Muscle layer of duodenum (tissue), 2 donors: ENCODE results near the gene ANKRD16.

Experiments used
- H3K27ac ChIP-seq: one replicate; pipeline ENCODE4 v1.7.0; 2013; ENCODE audit warnings: mild to moderate bottlenecking, low read length
- H3K27me3 ChIP-seq: one replicate; pipeline ENCODE4 v1.7.0; 2013; ENCODE audit warnings: low read depth, mild to moderate bottlenecking, control low read depth, low read length
- H3K36me3 ChIP-seq, 2 donors: one replicate each; pipeline ENCODE4 v1.7.0; 2013; ENCODE audit warnings: low read length in 2 of 2, control low read depth in 1 of 2, mild to moderate bottlenecking in 1 of 2; ENCODE audit not compliant: insufficient read depth in 2 of 2, control insufficient read depth in 1 of 2
- H3K4me1 ChIP-seq, 2 donors: one replicate each; pipeline ENCODE4 v1.7.0; 2013; ENCODE audit warnings: low read length in 2 of 2, mild to moderate bottlenecking in 2 of 2, control low read depth in 1 of 2, moderate library complexity in 1 of 2; ENCODE audit not compliant: insufficient read depth in 2 of 2, control insufficient read depth in 1 of 2
- H3K4me3 ChIP-seq, 2 donors: one replicate each; pipeline ENCODE4 v1.7.0; 2013; ENCODE audit warnings: low read length in 2 of 2, low read depth in 1 of 2, mild to moderate bottlenecking in 1 of 2
- H3K9me3 ChIP-seq, 2 donors: one replicate each; pipeline ENCODE4 v1.7.0; 2013; ENCODE audit warnings: low read length in 2 of 2, control low read depth in 1 of 2, mild to moderate bottlenecking in 1 of 2; ENCODE audit not compliant: control insufficient read depth in 1 of 2
- donor health status: healthy.

Gene ANKRD16

DNA sequence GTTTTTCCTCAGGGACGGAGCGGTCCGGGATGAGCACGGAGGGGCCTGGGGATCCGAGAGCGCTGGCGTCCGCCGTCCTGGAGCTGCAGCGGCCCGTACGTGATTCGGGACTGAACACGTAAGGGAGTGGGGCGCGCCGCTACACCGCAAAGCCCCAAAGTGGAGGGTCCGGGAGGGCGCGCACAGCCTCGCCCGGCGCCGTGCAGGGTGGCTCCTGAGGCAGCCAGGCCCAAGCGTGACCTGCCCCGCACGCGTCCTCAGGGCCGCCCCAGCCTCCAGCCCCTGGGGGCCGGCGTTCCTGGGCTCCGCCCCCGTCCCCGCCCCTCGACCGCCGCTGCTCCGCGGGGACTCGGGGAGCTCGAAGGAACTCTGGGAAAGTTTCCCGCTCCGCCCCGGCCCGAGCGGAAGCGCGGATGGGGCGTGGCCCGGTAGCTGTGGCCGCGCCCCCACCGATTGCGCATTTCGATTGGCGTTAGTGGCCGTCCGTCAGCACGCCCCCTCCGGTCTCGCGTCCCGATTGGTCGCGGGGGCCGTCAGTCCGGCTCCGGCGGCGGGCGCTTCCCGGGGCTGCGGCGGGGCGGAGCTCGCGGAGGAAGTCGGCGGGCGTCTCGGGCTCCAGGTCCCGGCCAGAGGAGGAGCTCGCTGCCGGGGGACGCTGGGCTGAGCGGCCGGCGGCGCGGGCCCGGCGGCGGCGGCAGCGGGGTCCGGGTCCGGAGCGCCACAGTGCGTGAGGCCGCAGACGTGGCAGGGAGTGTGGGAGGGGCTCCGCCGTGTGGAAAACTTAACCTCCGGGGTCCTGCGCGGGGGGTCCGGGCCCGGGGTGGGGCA is at the start of gene ANKRD16, which contains the start of gene FBH1:
Gene ANKRD16 (minus strand): TSS at position 270 of the 828 bp plus-strand sequence. CDS start 539 bp downstream, outside the sequence.
Gene FBH1 (plus strand): TSS at position 620 of the 828 bp plus-strand sequence. CDS start 103 bp downstream, at position 723.
- peak within 1 kb of the TSS; percentile 75 to 87 for H3K4me3 ChIP-seq
- no peaks in the 10 kb centered on the region for H3K27me3 ChIP-seq
- H3K27ac ChIP-seq, result peak within 1 kb of the TSS; percentile 54
- peaks cover 1 to 7% of the 10 kb centered on the region in 2 donors for H3K36me3 ChIP-seq
- no peaks in the 10 kb centered on the region for H3K9me3 ChIP-seq
- H3K4me1 ChIP-seq, result peaks cover 14 to 36% of the 10 kb centered on the region in 2 donors

GRCh38 chr10:5938291-5938690 is 48.6 kb upstream of the ANKRD16 start:
- peaks cover under 1 to 1% of the 10 kb centered on the region in 2 donors for H3K4me1 ChIP-seq
- H3K27me3 ChIP-seq, result no peaks in the 10 kb centered on the region
- no peak overlapping the region for H3K4me3 ChIP-seq
- H3K36me3 ChIP-seq, result peaks cover 34 to 35% of the 10 kb centered on the region in 2 donors
- no peaks in the 10 kb centered on the region for H3K9me3 ChIP-seq
- no peak overlapping the region for H3K27ac ChIP-seq

DNA sequence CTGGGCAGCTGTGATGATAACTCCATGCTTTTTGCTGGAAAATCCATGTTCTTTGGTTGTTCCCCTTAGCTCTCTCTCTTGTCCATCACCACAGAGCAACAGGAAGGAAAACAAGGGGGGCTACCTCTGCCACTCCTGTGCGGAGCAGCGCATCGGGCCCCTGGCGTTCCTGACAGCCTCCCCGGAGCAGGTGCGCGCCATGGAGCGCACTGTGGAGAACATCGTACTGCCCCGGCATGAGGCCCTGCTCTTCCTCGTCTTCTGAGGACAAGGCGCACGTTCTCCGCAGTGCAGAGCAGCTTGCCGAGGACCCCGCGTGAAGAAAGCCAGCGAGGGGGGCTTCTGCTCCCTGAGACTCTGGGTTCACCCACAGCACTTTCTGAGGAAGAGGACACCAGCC is 47.3 kb upstream of the ANKRD16 start:
- Histone ChIP-seq H3K27ac (no peak overlapping the region), H3K27me3 (no peaks in the 10 kb centered on the region), H3K36me3 (peaks cover 35 to 42% of the 10 kb centered on the region in 2 donors), H3K9me3 (no peaks in the 10 kb centered on the region), H3K4me3 (no peak overlapping the region), H3K4me1 (no peaks in the 10 kb centered on the region)

DNA sequence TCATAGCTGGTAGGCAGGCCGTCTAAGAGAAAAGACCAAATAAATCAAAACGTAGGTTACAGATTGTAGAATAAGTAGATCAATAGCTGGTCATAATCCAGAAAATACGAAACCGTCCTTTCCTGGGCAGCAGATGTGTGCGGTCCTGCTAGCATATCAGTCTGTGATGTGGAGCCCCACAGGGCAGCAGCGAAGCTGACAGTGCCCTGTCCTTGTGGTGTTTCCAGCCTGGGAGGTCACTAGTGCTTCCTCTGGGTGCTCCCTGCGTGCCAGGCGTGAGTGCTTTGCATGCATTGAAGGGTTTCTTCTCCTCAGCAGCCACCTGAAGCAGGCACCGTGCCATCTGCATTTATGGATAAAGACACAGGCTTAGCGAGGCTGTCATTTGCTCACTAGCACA is 45.9 kb upstream of the ANKRD16 start:
- Histone ChIP-seq H3K4me3 (no peak overlapping the region), H3K36me3 (peaks cover 35 to 52% of the 10 kb centered on the region in 2 donors), H3K27me3 (no peaks in the 10 kb centered on the region), H3K9me3 (no peaks in the 10 kb centered on the region), H3K4me1 (no peaks in the 10 kb centered on the region), H3K27ac (no peak overlapping the region)

DNA sequence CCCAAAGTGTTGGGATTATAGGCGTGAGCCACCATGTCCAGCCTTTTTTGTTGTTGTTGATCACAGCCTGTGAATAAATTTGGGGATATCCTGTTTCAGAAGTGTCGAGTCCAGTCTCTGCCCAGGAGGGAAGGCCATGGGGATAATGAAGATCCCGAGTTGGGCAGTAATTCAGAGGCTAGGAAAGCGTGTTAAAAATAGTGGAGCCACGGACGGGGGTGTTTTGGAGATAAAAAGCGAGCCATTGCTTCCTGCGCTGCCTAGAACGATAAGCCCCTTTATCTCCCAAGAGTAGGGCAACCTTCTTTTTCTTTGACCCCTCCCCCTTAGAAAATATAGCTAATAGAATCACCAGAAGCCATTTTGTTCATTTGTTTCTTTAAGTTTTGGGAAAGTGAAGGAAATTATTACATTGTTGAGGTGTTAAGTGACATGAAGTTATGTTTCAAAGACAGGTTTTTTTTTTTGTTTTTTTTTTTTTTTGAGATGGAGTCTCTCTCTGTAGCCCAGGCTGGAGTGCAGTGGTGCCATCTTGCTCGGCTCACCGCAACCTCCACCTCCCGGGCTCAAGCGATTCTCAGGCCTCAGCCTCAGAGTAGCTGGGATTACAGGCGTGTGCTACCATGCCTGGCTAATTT is 44.3 kb upstream of the ANKRD16 start:
- Histone ChIP-seq H3K27ac (no peak overlapping the region), H3K9me3 (no peaks in the 10 kb centered on the region), H3K4me3 (no peak overlapping the region), H3K4me1 (no peaks in the 10 kb centered on the region), H3K36me3 (peaks cover 43 to 68% of the 10 kb centered on the region in 2 donors), H3K27me3 (no peaks in the 10 kb centered on the region)

DNA sequence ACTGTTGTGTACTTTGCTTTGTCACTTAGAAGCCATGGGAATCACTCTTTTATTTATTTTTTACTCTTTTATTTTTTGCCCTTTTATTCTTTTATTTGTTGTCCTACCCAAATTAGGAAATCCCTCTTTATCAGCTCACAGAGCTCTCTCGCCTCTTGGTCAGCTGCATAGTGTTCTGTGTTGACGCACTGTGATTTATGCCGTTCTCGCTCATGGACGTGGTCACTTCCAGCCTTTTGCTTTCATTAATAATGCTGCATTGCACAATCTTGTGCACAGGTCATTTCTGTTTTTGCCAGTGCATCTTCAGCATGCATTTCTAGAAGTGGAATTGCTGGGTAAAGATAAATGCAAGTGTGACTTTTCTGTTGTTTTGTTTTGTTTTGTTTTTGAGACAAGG is 42.7 kb upstream of the ANKRD16 start:
- no peaks in the 10 kb centered on the region for H3K9me3 ChIP-seq
- no peak overlapping the region for H3K27ac ChIP-seq
- no peaks in the 10 kb centered on the region for H3K27me3 ChIP-seq
- H3K4me1 ChIP-seq, result no peaks in the 10 kb centered on the region
- H3K36me3 ChIP-seq, result peaks cover 41 to 69% of the 10 kb centered on the region in 2 donors
- no peak overlapping the region for H3K4me3 ChIP-seq

GRCh38 chr10:5930272-5930671 is 40.6 kb upstream of the ANKRD16 start:
- Histone ChIP-seq H3K27me3 (no peaks in the 10 kb centered on the region), H3K27ac (no peak overlapping the region), H3K4me1 (no peaks in the 10 kb centered on the region), H3K9me3 (no peaks in the 10 kb centered on the region), H3K4me3 (no peak overlapping the region), H3K36me3 (peaks cover 37 to 69% of the 10 kb centered on the region in 2 donors)

GRCh38 chr10:5929442-5929841 is 39.7 kb upstream of the ANKRD16 start:
- Histone ChIP-seq H3K9me3 (no peaks in the 10 kb centered on the region), H3K36me3 (peaks cover 39 to 73% of the 10 kb centered on the region in 2 donors), H3K27ac (no peak overlapping the region)

GRCh38 chr10:5927306-5927705 is 37.6 kb upstream of the ANKRD16 start:
- H3K27me3 ChIP-seq, result no peaks in the 10 kb centered on the region
- peaks cover 57 to 87% of the 10 kb centered on the region in 2 donors for H3K36me3 ChIP-seq
- no peak overlapping the region for H3K4me3 ChIP-seq
- H3K27ac ChIP-seq, result no peak overlapping the region
- H3K9me3 ChIP-seq, result no peaks in the 10 kb centered on the region
- H3K4me1 ChIP-seq, result no peaks in the 10 kb centered on the region

More at GRCh38 chr10:5929442-5929841, 39.7 kb upstream of the ANKRD16 start:
- H3K4me3 ChIP-seq, result no peak overlapping the region
- no peaks in the 10 kb centered on the region for H3K27me3 ChIP-seq
- H3K4me1 ChIP-seq, result no peaks in the 10 kb centered on the region

- H3K4me3 ChIP-seq, result no peak overlapping the region
- H3K36me3 ChIP-seq, result peaks cover 77 to 90% of the 10 kb centered on the region in 2 donors
- H3K27ac ChIP-seq, result no peak overlapping the region
- H3K4me1 ChIP-seq, result no peaks in the 10 kb centered on the region
- no peaks in the 10 kb centered on the region for H3K9me3 ChIP-seq
- no peaks in the 10 kb centered on the region for H3K27me3 ChIP-seq
Measured at GRCh38 chr10:5924889-5925288, 35.2 kb upstream of the ANKRD16 start.

DNA sequence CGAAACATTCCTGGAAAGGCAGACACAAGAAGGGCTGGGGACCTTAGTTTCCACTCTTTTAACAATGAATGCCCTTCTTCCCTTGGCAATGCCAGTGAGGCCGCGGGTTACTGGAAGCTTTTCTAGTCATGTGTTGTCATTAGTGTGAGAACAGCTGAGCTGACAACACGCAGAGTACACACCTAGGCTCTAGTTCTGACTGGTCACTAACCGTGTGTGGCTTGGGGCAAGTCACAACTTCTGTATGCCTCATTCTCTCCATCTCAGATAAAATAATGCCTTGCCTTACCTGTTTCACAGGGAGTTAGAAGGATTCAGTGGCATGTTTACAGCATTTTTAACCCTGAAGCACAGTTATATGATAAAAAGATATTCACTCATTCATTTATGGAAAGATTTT is 32.1 kb upstream of the ANKRD16 start:
- H3K27ac ChIP-seq, result no peak overlapping the region
- no peaks in the 10 kb centered on the region for H3K9me3 ChIP-seq
- peaks cover 81 to 93% of the 10 kb centered on the region in 2 donors for H3K36me3 ChIP-seq
- H3K4me3 ChIP-seq, result no peak overlapping the region
- H3K4me1 ChIP-seq, result no peaks in the 10 kb centered on the region
- no peaks in the 10 kb centered on the region for H3K27me3 ChIP-seq
